K562 (cell line): ENCODE results near the gene ELK1. TPM values are rescaled to one million over a fixed set of nuclear protein-coding genes. Genes with fewer than 3 reads are reported as not detected.

Experiments
- AFF1 ChIP-seq, 2 experiments: fragments of 450-650 bp; IDR thresholded peaks; 2 replicates each; pipeline ENCODE4 v1.6.1; 2018; ENCODE audit warnings: mild to moderate bottlenecking in 2 of 2, low read depth in 1 of 2; ENCODE audit not compliant: partially characterized antibody in 2 of 2
- CBX3 ChIP-seq, 2 experiments: IDR thresholded peaks; 1 replicate in 1 of 2; 2 replicates in 1 of 2; pipeline ENCODE4 v1.6.1; 2012; ENCODE audit warnings: inconsistent platforms in 2 of 2, low read length in 2 of 2, borderline replicate concordance in 1 of 2, control low read depth in 1 of 2
- ESRRB ChIP-seq: fragments of 250-450 bp; sonication (Bioruptor Pico); IDR thresholded peaks from 2 replicates; pipeline ENCODE4 v1.5.0; 2020; ENCODE audit warnings: mild to moderate bottlenecking, moderate library complexity, borderline replicate concordance
- HCFC1 ChIP-seq: IDR thresholded peaks from 2 replicates; pipeline ENCODE4 v1.6.1; 2012; ENCODE audit warnings: low read depth, low read length, improper control_type of control experiment
- KAT2B ChIP-seq: IDR thresholded peaks from one replicate; pipeline ENCODE4 v1.6.1; 2012; ENCODE audit warnings: low read depth, mild to moderate bottlenecking, control low read depth, inconsistent platforms, low read length, moderate library complexity
- SNIP1 ChIP-seq: fragments of 450-650 bp; IDR thresholded peaks from 2 replicates; pipeline ENCODE4 v1.7.1; 2017; ENCODE audit warnings: low read depth, mild to moderate bottlenecking
- SPI1 ChIP-seq: IDR thresholded peaks from 2 replicates; pipeline ENCODE4 v1.6.1; 2011; ENCODE audit warnings: low read depth, low read length, control low read depth, borderline replicate concordance
- STAT5A ChIP-seq: IDR thresholded peaks from 2 replicates; pipeline ENCODE4 v1.6.1; 2012; ENCODE audit warnings: low read length, inconsistent platforms, borderline replicate concordance
- THRB ChIP-seq: fragments of 450-650 bp; formaldehyde crosslinking; conservative IDR thresholded peaks from 2 replicates; pipeline ENCODE4 v1.4.0; 2022; ENCODE audit warnings: mild to moderate bottlenecking, missing genetic modification characterization
- ZBTB17 ChIP-seq: fragments of 450-650 bp; formaldehyde crosslinking; IDR thresholded peaks from 2 replicates; pipeline ENCODE4 v1.4.0; 2020; ENCODE audit warnings: mild to moderate bottlenecking
- ZFP91 ChIP-seq: sonication (generic); formaldehyde crosslinking; IDR thresholded peaks from 2 replicates; pipeline ENCODE4 v1.8.0; 2022; ENCODE audit warnings: mild to moderate bottlenecking, missing genetic modification reagents
- ZNF3 ChIP-seq: fragments of 250-450 bp; sonication (Bioruptor Pico); IDR thresholded peaks from 2 replicates; pipeline ENCODE4 v1.5.0; 2021; ENCODE audit warnings: mild to moderate bottlenecking, moderate library complexity
- ZNF324 ChIP-seq: fragments of 250-450 bp; sonication (Bioruptor Pico); IDR thresholded peaks from 2 replicates; pipeline ENCODE4 v1.4.0; 2020; ENCODE audit warnings: mild to moderate bottlenecking
- ZNF347 ChIP-seq: fragments of 450-650 bp; formaldehyde crosslinking; IDR thresholded peaks from 2 replicates; pipeline ENCODE4 v1.4.0; 2020; ENCODE audit warnings: low read depth, mild to moderate bottlenecking, moderate library complexity
- ZNF551 ChIP-seq: fragments of 250-450 bp; sonication (Bioruptor Pico); IDR thresholded peaks from 2 replicates; pipeline ENCODE4 v1.5.0; 2021; ENCODE audit warnings: mild to moderate bottlenecking, moderate library complexity
- ZNF592 ChIP-seq: fragments of 450-650 bp; IDR thresholded peaks from 2 replicates; pipeline ENCODE4 v1.6.1; 2017; ENCODE audit warnings: antibody characterized with exemption, mild to moderate bottlenecking
- ZNF696 ChIP-seq: fragments of 250-450 bp; sonication (Bioruptor Pico); conservative IDR thresholded peaks from 2 replicates; pipeline ENCODE4 v1.4.0; 2020; ENCODE audit warnings: mild to moderate bottlenecking, moderate library complexity
- ZNF76 ChIP-seq: fragments of 250-450 bp; sonication (Bioruptor Pico); IDR thresholded peaks from 2 replicates; pipeline ENCODE4 v1.4.0; 2020; ENCODE audit warnings: mild to moderate bottlenecking, moderate library complexity, borderline replicate concordance
- polyA plus RNA-seq, 8 experiments: library from polyadenylated mRNA; depleted of rRNA in 4 of 8; stranded (reverse) in 5 of 8; unstranded in 3 of 8; fragments of >200 nt; fragmentation: Nextera tagmentation in 2 of 8; fragmentation: Illumina TruSeq in 1 of 8; extraction: Ambion mirVana in 2 of 8; extraction: Trizol in 1 of 8; gene quantifications; 2 replicates each; pipeline versions ENCODE4 v1.2.1 to v1.2.3, GENCODE V29; 2011 to 2014; ENCODE audit warnings: inconsistent platforms in 1 of 8, missing spikeins in 1 of 8
- total RNA-seq, 7 experiments: library from RNA; depleted of rRNA in 6 of 7; stranded (reverse); fragments of >200 nt in 6 of 7; fragmentation: Illumina TruSeq in 2 of 7; extraction: Trizol in 2 of 7; gene quantifications; 2 replicates each; pipeline versions ENCODE4 v1.2.1 to v1.2.3, GENCODE V29; 2011 to 2021; ENCODE audit warnings: low replicate concordance in 1 of 7

The ELK1 gene
- total and polyA plus RNA-seq, 9 of the 15 experiments (the other 6 are each of a cell fraction or from before 2014, with no cell fraction given) = 4.4 to 74.9 (median 26.5) TPM

- TF ChIP-seq AFF1 (IDR thresholded peaks at IDR 0.05; ENCODE audit: low read depth in 1 of 2, partially characterized antibody in 2 of 2) (peak in 1 of 2 experiments; percentile 66), ZNF696 (CRISPR knock-in tag) (no peak), ESRRB (CRISPR knock-in tag) (no peak), ZNF76 (no peak), ZNF324 (no peak), SNIP1 (no peak), ZNF347 (CRISPR knock-in tag) (no peak), ZNF3 (CRISPR knock-in tag) (no peak), ZBTB17 (CRISPR knock-in tag) (no peak), HCFC1 (no peak), ZNF551 (no peak), STAT5A (peak; percentile 75), SPI1 (peak; percentile 49), KAT2B (no peak), ZFP91 (CRISPR knock-in tag) (no peak), CBX3 (IDR thresholded peaks at IDR 0.05; ENCODE audit: borderline replicate concordance in 1 of 2, low read length in 2 of 2) (peak in 1 of 2 experiments; percentile 66; a peak in 2 of 3 replicates), THRB (CRISPR knock-in tag) (no peak), ZNF592 (peak; percentile 88)
Measured at GRCh38 chrX:47662144-47662657, 11.8 kb upstream of the ELK1 start (continued).
